ENCODE data around the gene PIGR.

DNA sequence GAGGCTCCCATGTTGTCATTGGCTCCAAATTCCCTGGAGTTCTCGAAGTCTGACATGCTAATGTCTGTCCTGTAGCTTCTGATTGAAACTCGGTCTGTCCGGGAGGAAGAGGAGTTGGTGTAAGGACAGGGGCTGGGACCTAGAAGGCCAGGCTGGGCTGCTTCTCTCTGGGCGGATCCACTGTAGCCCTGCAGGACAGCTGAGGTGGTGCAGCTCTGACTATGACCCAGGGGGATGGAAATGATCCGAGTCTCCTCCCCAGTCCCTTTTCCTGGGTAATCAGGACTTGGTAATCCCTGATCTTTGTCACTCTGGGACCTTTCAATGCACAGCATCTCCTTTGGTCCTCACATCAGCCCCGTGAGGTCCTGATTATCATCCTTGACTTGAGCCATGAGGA is 14.6 kb downstream of the PIGR start:
- TF ChIP-seq, protein P1, sequence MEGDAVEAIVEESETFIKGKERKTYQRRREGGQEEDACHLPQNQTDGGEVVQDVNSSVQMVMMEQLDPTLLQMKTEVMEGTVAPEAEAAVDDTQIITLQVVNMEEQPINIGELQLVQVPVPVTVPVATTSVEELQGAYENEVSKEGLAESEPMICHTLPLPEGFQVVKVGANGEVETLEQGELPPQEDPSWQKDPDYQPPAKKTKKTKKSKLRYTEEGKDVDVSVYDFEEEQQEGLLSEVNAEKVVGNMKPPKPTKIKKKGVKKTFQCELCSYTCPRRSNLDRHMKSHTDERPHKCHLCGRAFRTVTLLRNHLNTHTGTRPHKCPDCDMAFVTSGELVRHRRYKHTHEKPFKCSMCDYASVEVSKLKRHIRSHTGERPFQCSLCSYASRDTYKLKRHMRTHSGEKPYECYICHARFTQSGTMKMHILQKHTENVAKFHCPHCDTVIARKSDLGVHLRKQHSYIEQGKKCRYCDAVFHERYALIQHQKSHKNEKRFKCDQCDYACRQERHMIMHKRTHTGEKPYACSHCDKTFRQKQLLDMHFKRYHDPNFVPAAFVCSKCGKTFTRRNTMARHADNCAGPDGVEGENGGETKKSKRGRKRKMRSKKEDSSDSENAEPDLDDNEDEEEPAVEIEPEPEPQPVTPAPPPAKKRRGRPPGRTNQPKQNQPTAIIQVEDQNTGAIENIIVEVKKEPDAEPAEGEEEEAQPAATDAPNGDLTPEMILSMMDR (IDR thresholded peaks at IDR 0.05; ENCODE audit: low read depth, low read length), result peak; percentile 32; the same call in 1 of the 2 replicates
- no peak for TF ChIP-seq EZH2phosphoT487 (IDR thresholded peaks at IDR 0.05; ENCODE audit: low read depth)
